ENCODE results near the gene SPACA4. TPM values are rescaled to one million over a fixed set of nuclear protein-coding genes. Genes with fewer than 3 reads are reported as not detected.
A peak's percentile ranks its signal among the peaks of the same experiment; 100 is the strongest.

SPACA4 gene
- total RNA-seq, 1 experiment from 2014 or later, result not detected

GRCh38 chr19:48637948-48638830 lies 31.6 kb downstream of the SPACA4 start:
- peak; percentile 83 to 94 for DNase-seq

GRCh38 chr19:48638831-48639381 lies 32.4 kb downstream of the SPACA4 start:
- CTCF ChIA-PET, result interaction anchor here (0.6 kb wide), 1 partner anchor 354 kb away, joined by 3 read pairs; the partner anchor contains the start of gene GYS1

More at GRCh38 chr19:48637948-48638830, 31.6 kb downstream of the SPACA4 start:
- Histone ChIP-seq H3K9me2 (ENCODE audit: insufficient read depth) (no peaks in the 10 kb centered on the region), H4K20me1 (ENCODE audit: insufficient read depth) (no peaks in the 10 kb centered on the region), H3K79me2 (ENCODE audit: low read depth) (peaks cover 11% of the 10 kb centered on the region), H3K4me3 (peak overlapping the region; percentile 74), H3K27me3 (ENCODE audit: insufficient read depth, low read depth) (no peaks in the 10 kb centered on the region), H3K4me2 (peak overlapping the region; percentile 83), H3K9me3 (ENCODE audit: insufficient read depth, low read depth) (no peaks in the 10 kb centered on the region), H3K27ac (peak overlapping the region; percentile 84), H2AFZ (peak overlapping the region; percentile 85), H3K4me1 (replicated peaks; ENCODE audit: insufficient read depth) (peaks cover 30% of the 10 kb centered on the region), H3F3A (ENCODE audit: insufficient read depth, low read depth) (peaks cover 40% of the 10 kb centered on the region), H3K36me3 (ENCODE audit: low read depth) (no peaks in the 10 kb centered on the region)
- POLR2A ChIA-PET (ENCODE audit: unreplicated experiment), result interaction anchor here (0.6 to 0.7 kb wide), 2 partner anchors 150 to 168 kb away, joined by 7 to 23 read pairs; no protein-coding TSS in a partner anchor
- TF ChIP-seq EZH2 (IDR thresholded peaks at IDR 0.05; ENCODE audit: low read depth), result no peak
- peak; percentile 51; the same call in 1 of the 2 replicates for TF ChIP-seq CTCF (conservative IDR thresholded peaks at IDR 0.05)
- BruUV-seq (replicated peaks), result TSS peak; percentile 19
- CTCF ChIA-PET, result no interaction called here
- intact Hi-C loops (cut with micrococcal nuclease; ENCODE audit: unreplicated experiment), result loop anchor here (1.0 to 5.0 kb wide), 3 partner anchors 19 to 136 kb away; partner anchors contain the start of genes RPL18 and SPHK2

More at GRCh38 chr19:48638831-48639381, 32.4 kb downstream of the SPACA4 start:
- Histone ChIP-seq H3K4me2 (peak overlapping the region; percentile 83), H2AFZ (no peak overlapping the region), H3K4me1 (replicated peaks; ENCODE audit: insufficient read depth) (peaks cover 23% of the 10 kb centered on the region), H3K4me3 (no peak overlapping the region; the same call in 1 of the 2 replicates), H3F3A (ENCODE audit: insufficient read depth, low read depth) (peaks cover 32% of the 10 kb centered on the region), H4K20me1 (ENCODE audit: insufficient read depth) (no peaks in the 10 kb centered on the region), H3K36me3 (ENCODE audit: low read depth) (no peaks in the 10 kb centered on the region), H3K9me3 (ENCODE audit: insufficient read depth, low read depth) (no peaks in the 10 kb centered on the region), H3K27ac (no peak overlapping the region), H3K79me2 (ENCODE audit: low read depth) (peaks cover 11% of the 10 kb centered on the region), H3K9me2 (ENCODE audit: insufficient read depth) (no peaks in the 10 kb centered on the region), H3K27me3 (ENCODE audit: insufficient read depth, low read depth) (no peaks in the 10 kb centered on the region)
- POLR2A ChIA-PET (ENCODE audit: unreplicated experiment), result no interaction called here
- no peak for DNase-seq
- BruUV-seq (replicated peaks), result no TSS peak
- TF ChIP-seq EZH2 (IDR thresholded peaks at IDR 0.05; ENCODE audit: low read depth) (no peak), CTCF (conservative IDR thresholded peaks at IDR 0.05) (no peak)
- intact Hi-C loops (cut with micrococcal nuclease; ENCODE audit: unreplicated experiment), result loop anchor here (5.0 kb wide), 2 partner anchors 98 to 137 kb away; no protein-coding TSS in a partner anchor
